ENCODE data around the gene VPS52.
"Not testable (repeated sequence)": the region's sequence is repeated elsewhere in the genome, so short reads cannot be mapped to it uniquely, and the experiment has no call there.

The VPS52 gene

DNA sequence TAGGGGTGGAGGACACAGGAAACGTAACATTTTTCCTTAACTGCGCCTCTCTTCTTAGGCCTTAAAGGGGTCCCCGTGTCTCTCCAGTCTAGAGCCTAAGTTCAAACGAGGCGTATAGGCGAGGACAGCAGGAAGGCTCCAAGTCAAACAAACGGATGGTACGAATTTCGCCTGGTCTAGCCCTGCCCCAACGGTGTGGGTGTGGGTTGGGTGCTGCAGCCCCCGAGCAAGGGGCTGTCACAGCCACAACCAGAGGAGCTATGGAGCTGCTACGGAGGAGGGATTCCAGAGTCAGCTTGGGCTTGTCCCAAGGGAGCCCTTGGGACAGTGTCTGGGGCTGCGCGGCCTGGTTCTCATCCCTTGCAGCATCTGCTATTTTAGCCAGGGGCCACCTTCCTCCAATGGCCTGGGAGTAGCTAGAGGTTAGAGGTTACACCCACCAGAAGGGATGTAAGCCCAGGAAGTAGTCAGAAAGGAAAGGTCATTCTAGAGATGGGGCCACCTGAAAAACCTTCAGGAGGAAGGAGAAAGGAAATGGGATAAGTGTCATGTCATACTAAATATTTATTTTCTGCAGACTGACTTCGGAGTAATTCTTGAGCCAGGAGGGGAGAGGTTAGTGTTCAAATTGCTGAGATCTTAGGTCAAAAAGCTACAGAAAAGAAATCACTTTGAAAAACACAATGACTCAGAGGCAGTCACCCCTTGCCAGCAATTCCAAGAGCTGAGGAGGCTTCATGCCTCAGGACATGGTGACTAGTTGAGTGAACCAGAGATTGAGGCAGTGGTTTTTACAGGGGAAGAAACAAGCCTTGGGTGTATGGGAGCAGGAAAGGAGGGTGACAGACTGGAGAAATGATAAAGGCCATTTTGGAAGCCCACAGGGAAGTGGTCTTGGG is 21.7 kb downstream of the VPS52 start:
- DNase-seq: no peak

- DNase-seq: peak; percentile 100
Measured at GRCh38 chr6:33248932-33249731, 22.5 kb downstream of the VPS52 start.

- DNase-seq: no peak
Measured at GRCh38 chr6:33248643-33248931, 23.1 kb downstream of the VPS52 start.

GRCh38 chr6:33247977-33248642 is 23.6 kb downstream of the VPS52 start:
- DNase-seq: peak; percentile 90

DNA sequence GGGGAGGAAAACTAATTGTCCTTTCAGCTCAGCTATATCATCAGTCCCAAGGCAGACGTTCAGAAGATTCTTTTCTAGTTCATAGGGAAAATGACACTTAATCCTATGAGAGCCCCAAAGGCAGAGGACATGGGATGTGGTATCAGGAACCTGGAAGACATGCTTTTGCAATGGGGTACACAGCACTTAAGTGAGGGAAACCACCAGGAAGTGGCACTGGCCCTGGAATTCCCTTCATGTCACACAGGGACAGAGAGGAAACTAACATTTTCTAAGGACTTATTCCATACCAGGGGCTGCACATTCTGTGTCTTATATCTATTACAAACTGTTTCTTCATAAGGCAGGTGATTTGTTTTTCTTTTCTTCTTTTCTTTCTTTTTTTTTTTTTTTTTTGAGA is 28.2 kb downstream of the VPS52 start:
- DNase-seq: no peak

GRCh38 chr6:33241968-33242367 is 29.7 kb downstream of the VPS52 start:
- no peak for DNase-seq

DNA sequence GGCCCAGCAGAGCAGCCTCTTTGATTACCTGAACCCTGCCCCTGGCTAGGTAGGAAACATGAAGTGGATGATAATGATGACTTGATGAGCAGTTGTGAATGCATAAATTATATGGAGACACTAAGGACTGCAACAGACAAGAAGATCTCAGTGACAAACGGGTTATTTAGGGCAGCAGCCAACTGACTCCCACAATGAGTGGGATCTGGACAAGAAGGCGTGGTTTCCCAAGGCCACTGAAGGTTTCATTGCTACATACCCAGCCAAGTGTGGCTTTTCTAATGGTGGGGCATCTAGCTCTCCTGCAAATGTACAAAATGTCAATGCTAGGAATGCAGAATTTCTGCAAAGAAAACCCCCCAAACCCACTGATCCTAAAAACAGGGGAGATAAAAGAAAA is 33.9 kb downstream of the VPS52 start:
- DNase-seq: no peak

DNA sequence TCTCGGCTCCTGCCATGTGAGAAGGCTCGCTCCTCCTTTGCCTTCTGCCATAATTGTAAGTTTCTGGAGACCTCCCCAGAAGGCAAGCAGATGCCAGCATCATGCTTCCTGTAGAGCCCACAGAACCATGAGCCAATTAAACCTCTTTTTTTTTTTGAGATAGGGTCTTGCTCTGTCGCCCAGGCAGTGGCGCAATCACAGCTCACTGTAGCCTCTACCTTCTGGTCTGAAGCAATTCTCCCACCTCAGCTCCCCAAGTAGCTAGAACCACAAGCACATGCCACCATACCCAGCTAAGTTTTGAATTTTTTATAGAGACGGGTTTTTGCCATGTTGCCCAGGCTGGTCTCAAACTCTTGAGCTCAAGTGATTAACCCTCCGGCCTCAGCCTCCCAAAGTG is 34.8 kb downstream of the VPS52 start:
- DNase-seq: no peak

- peak; percentile 64 for DNase-seq
Measured at GRCh38 chr6:33236328-33236727, 35.3 kb downstream of the VPS52 start.

DNA sequence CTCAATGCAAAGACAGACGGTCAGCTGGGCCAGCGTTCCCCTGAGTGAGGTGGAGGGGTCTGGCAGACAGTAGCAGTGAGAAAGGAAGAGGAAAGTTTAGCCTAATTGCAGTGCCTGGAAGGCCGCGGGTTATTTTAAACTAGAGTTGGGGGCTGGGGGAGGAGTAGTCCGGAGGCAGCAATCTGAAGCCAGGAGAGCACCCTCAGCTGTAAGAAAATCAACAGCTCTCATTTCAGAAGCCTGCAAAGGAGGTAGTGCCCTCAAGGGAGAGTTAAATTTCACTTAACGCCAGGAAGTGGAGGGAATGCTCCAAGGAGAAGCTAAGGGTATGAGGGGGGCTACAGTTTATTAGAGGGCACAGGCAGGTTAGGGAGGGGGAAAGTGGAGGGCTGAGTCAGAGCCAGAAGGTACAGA is 36.4 kb downstream of the VPS52 start:
- no peak for DNase-seq

- not testable (repeated sequence) for DNase-seq
Measured at GRCh38 chr6:33226503-33227120, 45.1 kb downstream of the VPS52 start.

DNA sequence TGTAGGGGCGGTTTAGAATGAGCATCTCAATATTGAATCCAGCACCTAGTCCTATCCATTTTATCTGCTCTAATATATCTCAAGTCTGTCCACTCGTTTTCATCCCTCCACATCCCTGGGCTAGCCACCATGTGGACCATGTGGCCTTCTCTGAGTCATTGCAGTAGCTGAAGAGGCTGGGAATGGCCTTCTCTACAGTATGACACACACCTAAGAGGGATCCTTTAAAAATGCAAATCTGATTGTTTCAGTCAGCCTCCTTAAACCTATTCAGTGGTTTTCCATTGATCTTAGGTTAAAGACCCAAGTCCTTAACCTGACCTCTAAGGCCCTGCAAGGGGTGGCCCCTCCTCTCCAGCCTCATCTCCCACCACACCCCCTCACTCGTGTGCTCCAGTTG is 54.0 kb downstream of the VPS52 start:
- DNase-seq: no peak

- DNase-seq: no peak
Measured at GRCh38 chr6:33217246-33217645, 54.4 kb downstream of the VPS52 start.

- DNase-seq: no peak
Measured at GRCh38 chr6:33216117-33216649, 55.5 kb downstream of the VPS52 start.

DNA sequence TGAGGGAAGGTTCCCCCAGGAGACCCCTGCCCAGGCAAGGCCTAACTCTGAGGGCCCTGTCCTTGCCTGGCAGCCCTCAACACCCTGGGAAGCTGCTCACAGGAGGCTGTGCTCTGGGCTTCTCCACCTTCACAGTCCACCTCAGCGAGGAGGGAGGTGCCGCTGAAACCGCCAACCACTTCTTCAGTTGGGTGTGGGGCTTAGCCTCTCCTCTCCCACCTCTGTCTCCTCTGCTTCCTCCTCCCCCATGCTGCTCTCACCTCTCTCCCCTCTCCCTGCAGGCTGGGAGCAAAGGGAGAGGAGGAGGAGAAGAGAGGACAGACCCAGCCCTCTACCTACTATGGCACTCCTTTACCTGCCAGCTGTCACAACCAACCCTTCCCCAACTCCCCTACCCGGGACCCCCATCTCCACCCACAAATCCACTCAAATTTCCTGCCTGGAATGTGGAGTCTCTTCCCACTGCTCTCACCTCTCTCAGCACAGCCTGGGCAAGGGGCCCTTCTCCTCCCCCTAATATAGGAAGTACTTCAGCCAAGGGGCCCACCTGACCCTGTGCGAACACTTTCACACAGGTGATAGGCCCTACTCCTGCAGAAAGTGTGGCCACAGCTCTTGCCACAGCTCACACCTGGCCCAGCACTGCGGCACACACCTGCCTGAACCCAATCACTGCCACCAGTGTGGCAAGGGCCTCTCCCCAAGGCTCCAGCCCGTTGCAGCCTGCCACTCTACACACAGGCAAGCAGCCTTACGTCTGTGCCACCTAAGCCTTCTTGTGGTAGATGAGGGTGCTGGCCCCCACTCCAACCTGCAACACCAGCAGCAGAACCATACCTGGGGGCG is 56.2 kb downstream of the VPS52 start:
- no peak for DNase-seq

DNA sequence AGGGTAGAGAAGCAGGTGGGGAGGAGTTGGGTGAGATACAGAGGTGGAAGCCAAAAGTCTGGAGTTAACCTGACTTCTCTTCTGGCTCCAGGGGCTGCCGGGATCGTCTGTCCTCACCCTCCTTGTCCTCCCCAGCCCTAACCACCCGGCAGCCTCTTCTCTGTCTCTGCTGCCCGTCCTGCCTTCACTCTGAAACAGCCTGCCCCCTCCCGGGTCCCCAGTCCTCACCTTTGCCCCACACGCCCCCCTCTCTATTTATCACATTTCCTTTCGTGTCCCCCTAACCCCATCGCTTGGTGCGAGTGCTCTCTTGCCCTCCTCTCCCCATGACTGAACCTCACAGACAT is 57.7 kb downstream of the VPS52 start:
- no peak for DNase-seq

DNA sequence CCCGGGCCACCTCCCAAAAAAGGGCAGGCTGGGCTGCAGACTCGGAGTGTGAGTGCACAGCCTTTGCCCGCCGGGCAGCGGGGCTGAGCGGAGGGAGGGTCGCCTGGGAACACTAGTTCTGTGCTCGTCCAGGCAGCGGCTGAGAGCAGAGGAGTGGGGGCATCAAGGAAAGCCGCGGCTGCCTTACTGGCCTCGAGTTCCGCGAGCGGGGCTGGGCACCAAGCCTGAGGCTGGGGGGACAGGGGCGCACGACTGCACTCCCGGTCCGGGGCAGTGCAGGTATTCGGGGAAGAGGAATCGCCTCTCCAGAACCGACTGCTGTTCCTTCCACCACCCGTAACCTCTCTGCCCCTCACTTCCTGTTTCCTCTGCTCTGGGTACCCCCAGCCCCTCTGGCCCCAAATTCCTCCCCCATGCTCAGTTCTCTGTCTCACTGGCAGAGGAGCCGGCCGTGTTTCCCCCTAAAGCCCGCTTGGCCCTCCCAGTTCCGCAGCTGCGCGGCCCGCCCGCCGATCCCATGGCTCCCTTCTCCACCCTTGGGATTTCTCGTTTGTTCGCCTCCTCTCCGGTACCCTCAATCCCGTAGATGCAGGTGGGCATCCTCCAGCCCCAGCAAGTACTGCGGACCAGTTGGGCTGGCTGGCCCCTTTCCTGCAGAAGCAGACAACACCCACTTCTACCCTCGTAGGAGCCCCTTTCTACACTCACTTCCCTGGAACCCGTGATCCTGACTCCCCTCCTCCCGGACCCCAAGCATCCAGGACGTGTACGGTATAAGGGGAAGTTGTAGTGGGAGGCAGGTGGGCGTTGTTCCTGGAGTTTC is 58.3 kb downstream of the VPS52 start:
- DNase-seq: no peak

GRCh38 chr6:33212857-33213165 is 58.9 kb downstream of the VPS52 start:
- no peak for DNase-seq

- DNase-seq: no peak
Measured at GRCh38 chr6:33211666-33212422, 59.8 kb downstream of the VPS52 start.

- DNase-seq: no peak
Measured at GRCh38 chr6:33211136-33211535, 60.5 kb downstream of the VPS52 start.

- DNase-seq: no peak
Measured at GRCh38 chr6:33209856-33210255, 61.8 kb downstream of the VPS52 start.

Measured in hematopoietic multipotent progenitor cell treated with erythropoietin and hydrocortisone succinate and interleukin-3 and kit ligand, for 8 days (in vitro differentiated cells).